ENCODE data around the gene NDUFV2. TPM values are rescaled to one million over a fixed set of nuclear protein-coding genes. Genes with fewer than 3 reads are reported as not detected.
A peak's percentile ranks its signal among the peaks of the same experiment; 100 is the strongest.

Gene NDUFV2
- total RNA-seq, 1 experiment from 2014 or later, result 194 TPM

GRCh38 chr18:9113468-9114149 is 11.1 kb downstream of the NDUFV2 start (continued):
- TF ChIP-seq RAD21 (IDR thresholded peaks at IDR 0.05; ENCODE audit: low read depth) (no peak), ZNF274 (IDR thresholded peaks at IDR 0.05; ENCODE audit: low read depth, low read length) (no peak)

GRCh38 chr18:9115984-9116383 is 13.5 kb downstream of the NDUFV2 start:
- POLR2A ChIA-PET, result interaction anchor here (0.9 to 1.3 kb wide), 2 partner anchors 13 to 462 kb away, joined by 3 read pairs; no protein-coding TSS in a partner anchor
- H3K4me1 ChIP-seq (ENCODE audit: control insufficient read depth in 1 of 2, insufficient read depth in 2 of 2, low read length in 2 of 2), result peaks cover 29 to 53% of the 10 kb centered on the region in 2 experiments
- no peaks in the 10 kb centered on the region for H3K27me3 ChIP-seq (ENCODE audit: insufficient read depth, low read length)
- BruUV-seq (replicated peaks), result no TSS peak
- CTCF ChIA-PET, result no interaction called here
- ATAC-seq, result no peak
- RAD21 ChIA-PET (ENCODE audit: low non-redundant PET in 1 of 2, low total read pairs in 2 of 2, uncharacterized antibody in 2 of 2, unreplicated experiment in 2 of 2), result no interaction called here
- TF ChIP-seq SP1 (IDR thresholded peaks at IDR 0.05; ENCODE audit: low read depth) (no peak), EZH2 (IDR thresholded peaks at IDR 0.05) (no peak), RAD21 (IDR thresholded peaks at IDR 0.05; ENCODE audit: low read depth) (no peak), CBX3 (IDR thresholded peaks at IDR 0.05; ENCODE audit: low read depth) (no peak), CEBPB (IDR thresholded peaks at IDR 0.05; ENCODE audit: low read depth) (no peak), POLR2AphosphoS5 (IDR thresholded peaks at IDR 0.05; ENCODE audit: low read depth, low read length) (no peak), TCF7L2 (IDR thresholded peaks at IDR 0.05; ENCODE audit: borderline replicate concordance, extremely low read depth, insufficient read depth, insufficient read length) (no peak), EGR1 (IDR thresholded peaks at IDR 0.05; ENCODE audit: low read depth) (no peak), YY1 (IDR thresholded peaks at IDR 0.05; ENCODE audit: extremely low read depth, insufficient replicate concordance, low read depth, low read length) (no peak), FOSL1 (IDR thresholded peaks at IDR 0.05; ENCODE audit: low read depth) (no peak), SRF (IDR thresholded peaks at IDR 0.05; ENCODE audit: low read depth) (no peak), ZFX (IDR thresholded peaks at IDR 0.05) (no peak), SIN3A (IDR thresholded peaks at IDR 0.05; ENCODE audit: low read depth) (no peak), EZH2phosphoT487 (IDR thresholded peaks at IDR 0.05; ENCODE audit: borderline replicate concordance) (no peak), MAX (IDR thresholded peaks at IDR 0.05) (no peak), ZNF274 (IDR thresholded peaks at IDR 0.05; ENCODE audit: low read depth, low read length) (no peak), ZBTB33 (IDR thresholded peaks at IDR 0.05; ENCODE audit: extremely low read depth, insufficient replicate concordance, low read length) (no peak), CTCF (IDR thresholded peaks at IDR 0.05 in 2 of 3, conservative IDR thresholded peaks at IDR 0.05 in 1 of 3; ENCODE audit: borderline replicate concordance in 1 of 3, insufficient read depth in 1 of 3, low read depth in 2 of 3, low read length in 2 of 3) (no peak)
- peaks cover 100% of the 10 kb centered on the region for H3K79me2 ChIP-seq (ENCODE audit: insufficient read depth, low read length)
- no peak overlapping the region for H3K9ac ChIP-seq (ENCODE audit: low read length)
- H3K9me3 ChIP-seq (ENCODE audit: control insufficient read depth in 1 of 2, insufficient read depth in 1 of 2, low read depth in 1 of 2, low read length in 2 of 2), result no peaks in the 10 kb centered on the region
- intact Hi-C loops (cut with micrococcal nuclease), result no loop called here
- H4K20me1 ChIP-seq (ENCODE audit: insufficient read depth), result peaks cover 8% of the 10 kb centered on the region
- H3K9me2 ChIP-seq (ENCODE audit: insufficient read depth), result no peaks in the 10 kb centered on the region
- H3K4me2 ChIP-seq (ENCODE audit: low read length), result peak overlapping the region; percentile 71
- peaks cover 12 to 23% of the 10 kb centered on the region in 2 experiments for H3K36me3 ChIP-seq (ENCODE audit: control insufficient read depth in 1 of 2, insufficient read depth in 2 of 2, low read length in 2 of 2)
- no peak for DNase-seq (ENCODE audit: low read depth, low spot score)
- H3K27ac ChIP-seq (ENCODE audit: low read depth, low read length), result peak overlapping the region; percentile 54; the same call in 1 of the 2 replicates
- no peak overlapping the region for H2AFZ ChIP-seq (ENCODE audit: low read depth, low read length, poor library complexity, severe bottlenecking)
- no peak overlapping the region for H3K4me3 ChIP-seq (replicated peaks in 1 of 2; ENCODE audit: low read depth in 1 of 2, low read length in 2 of 2)
